ENCODE results near the gene RNF5.

Gene RNF5

GRCh38 chr6:32171234-32171633 lies 7.0 kb upstream of the RNF5 start:
- H3K27me3 ChIP-seq (ENCODE audit: insufficient read depth, low read length): no peaks in the 10 kb centered on the region
- no peak overlapping the region for H2BK120ac ChIP-seq (ENCODE audit: insufficient read depth, low read length, poor library complexity)
- no peak overlapping the region for H4K91ac ChIP-seq (ENCODE audit: low read depth, low read length)
- H3K9ac ChIP-seq (ENCODE audit: low read length): no peak overlapping the region
- peaks cover 4% of the 10 kb centered on the region for H3K79me1 ChIP-seq (ENCODE audit: low read length)
- H3K18ac ChIP-seq (ENCODE audit: low read length): no peak overlapping the region
- H3K79me2 ChIP-seq (ENCODE audit: control insufficient read depth, insufficient read depth, low read length, poor library complexity): peaks cover 7% of the 10 kb centered on the region
- DNase-seq: no peak
- no peak overlapping the region for H3K4ac ChIP-seq (ENCODE audit: low read depth, low read length)
- H3K9me3 ChIP-seq (ENCODE audit: insufficient read depth, low read depth, low read length): no peaks in the 10 kb centered on the region
- H3K23ac ChIP-seq (ENCODE audit: low read length): no peak overlapping the region
- no peak overlapping the region for H3K4me2 ChIP-seq (ENCODE audit: low read length)
- H4K8ac ChIP-seq (ENCODE audit: low read depth, low read length): no peak overlapping the region
- peaks cover 20 to 24% of the 10 kb centered on the region in 2 experiments for H3K4me1 ChIP-seq (ENCODE audit: control insufficient read depth in 1 of 2, insufficient read depth in 2 of 2, low read length in 2 of 2)
- H3K27ac ChIP-seq (ENCODE audit: low read depth, low read length): no peak overlapping the region
- no peak overlapping the region for H2BK5ac ChIP-seq (ENCODE audit: low read depth, low read length, poor library complexity)
- H3K4me3 ChIP-seq (ENCODE audit: low read depth, low read length): no peak overlapping the region
- peaks cover 51 to 53% of the 10 kb centered on the region in 2 experiments for H3K36me3 ChIP-seq (ENCODE audit: control insufficient read depth in 1 of 2, insufficient read depth in 2 of 2, low read length in 2 of 2)
- no peak overlapping the region for H3K14ac ChIP-seq (ENCODE audit: low read length)
- H2AK5ac ChIP-seq (ENCODE audit: low read length): no peak overlapping the region
- no peak overlapping the region for H4K12ac ChIP-seq (ENCODE audit: low read depth, low read length)
- no peak overlapping the region for H2BK12ac ChIP-seq (ENCODE audit: low read length)
- no peak overlapping the region for H2AFZ ChIP-seq (ENCODE audit: insufficient read depth, low read length, poor library complexity)
- WGBS (ENCODE audit: extremely low coverage, insufficient coverage, insufficient read length): no CpG with 5 or more reads among the region's 6 CpGs

DNA sequence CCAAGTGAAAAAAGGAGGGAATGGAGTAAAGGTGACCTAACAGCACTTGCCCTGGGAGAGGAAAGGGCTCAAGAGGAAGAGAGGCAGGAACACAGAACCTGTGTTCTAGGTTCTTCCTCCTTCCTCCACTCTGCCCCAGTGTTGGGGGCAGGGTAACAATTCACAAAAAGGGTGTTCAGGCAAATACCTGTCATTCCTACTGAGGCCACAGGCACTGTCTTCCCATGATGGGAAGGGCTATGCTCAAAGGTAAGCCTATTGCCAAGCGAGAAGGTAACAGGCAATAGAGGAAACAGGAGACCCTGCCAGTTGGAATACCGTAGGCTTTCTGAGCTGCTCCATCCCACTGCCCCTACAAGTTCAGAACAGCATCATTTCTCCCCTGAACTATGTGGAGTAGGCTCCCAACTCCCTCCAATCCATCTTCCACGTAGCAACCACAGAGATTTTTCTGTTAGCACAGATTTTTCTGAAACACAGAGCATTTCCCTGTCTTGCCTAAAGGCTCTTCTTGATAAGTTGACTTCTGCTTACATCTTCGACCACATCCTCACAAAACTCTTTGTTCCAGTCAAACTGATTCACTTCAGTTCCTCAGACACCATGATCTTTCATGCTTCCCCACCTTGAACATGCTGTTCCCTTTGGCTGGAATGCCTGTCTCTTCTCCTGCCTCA lies 5.0 kb upstream of the RNF5 start:
- H3K4me1 ChIP-seq (ENCODE audit: control insufficient read depth in 1 of 2, insufficient read depth in 2 of 2, low read length in 2 of 2): peaks cover 13 to 27% of the 10 kb centered on the region in 2 experiments
- H4K91ac ChIP-seq (ENCODE audit: low read depth, low read length): no peak overlapping the region
- H3K27me3 ChIP-seq (ENCODE audit: insufficient read depth, low read length): no peaks in the 10 kb centered on the region
- peak overlapping the region; percentile 38 for H2BK5ac ChIP-seq (ENCODE audit: low read depth, low read length, poor library complexity)
- peaks cover 31 to 34% of the 10 kb centered on the region in 2 experiments for H3K36me3 ChIP-seq (ENCODE audit: control insufficient read depth in 1 of 2, insufficient read depth in 2 of 2, low read length in 2 of 2)
- H2BK120ac ChIP-seq (ENCODE audit: insufficient read depth, low read length, poor library complexity): no peak overlapping the region
- H3K18ac ChIP-seq (ENCODE audit: low read length): no peak overlapping the region
- no peak overlapping the region for H2AFZ ChIP-seq (ENCODE audit: insufficient read depth, low read length, poor library complexity)
- H3K4me2 ChIP-seq (ENCODE audit: low read length): peak overlapping the region; percentile 1
- no peak overlapping the region for H4K12ac ChIP-seq (ENCODE audit: low read depth, low read length)
- no peak overlapping the region for H3K14ac ChIP-seq (ENCODE audit: low read length)
- peak overlapping the region; percentile 45 for H3K9ac ChIP-seq (ENCODE audit: low read length)
- H3K9me3 ChIP-seq (ENCODE audit: insufficient read depth, low read depth, low read length): no peaks in the 10 kb centered on the region
- peaks cover 7% of the 10 kb centered on the region for H3K79me2 ChIP-seq (ENCODE audit: control insufficient read depth, insufficient read depth, low read length, poor library complexity)
- H4K8ac ChIP-seq (ENCODE audit: low read depth, low read length): no peak overlapping the region
- H3K4ac ChIP-seq (ENCODE audit: low read depth, low read length): peak overlapping the region; percentile 13
- no peak overlapping the region for H2AK5ac ChIP-seq (ENCODE audit: low read length)
- no CpG with 5 or more reads among the region's 4 CpGs for WGBS (ENCODE audit: extremely low coverage, insufficient coverage, insufficient read length)
- peak overlapping the region; percentile 45 for H3K27ac ChIP-seq (ENCODE audit: low read depth, low read length)
- no peak overlapping the region for H3K23ac ChIP-seq (ENCODE audit: low read length)
- no peak for DNase-seq
- peaks cover 14% of the 10 kb centered on the region for H3K79me1 ChIP-seq (ENCODE audit: low read length)
- H2BK12ac ChIP-seq (ENCODE audit: low read length): no peak overlapping the region
- H3K4me3 ChIP-seq (ENCODE audit: low read depth, low read length): no peak overlapping the region

GRCh38 chr6:32174416-32174815 lies 3.8 kb upstream of the RNF5 start:
- WGBS (ENCODE audit: extremely low coverage, insufficient coverage, insufficient read length): no CpG with 5 or more reads among the region's 1 CpG
- no peak overlapping the region for H3K27ac ChIP-seq (ENCODE audit: low read depth, low read length)
- H2AFZ ChIP-seq (ENCODE audit: insufficient read depth, low read length, poor library complexity): no peak overlapping the region

DNA sequence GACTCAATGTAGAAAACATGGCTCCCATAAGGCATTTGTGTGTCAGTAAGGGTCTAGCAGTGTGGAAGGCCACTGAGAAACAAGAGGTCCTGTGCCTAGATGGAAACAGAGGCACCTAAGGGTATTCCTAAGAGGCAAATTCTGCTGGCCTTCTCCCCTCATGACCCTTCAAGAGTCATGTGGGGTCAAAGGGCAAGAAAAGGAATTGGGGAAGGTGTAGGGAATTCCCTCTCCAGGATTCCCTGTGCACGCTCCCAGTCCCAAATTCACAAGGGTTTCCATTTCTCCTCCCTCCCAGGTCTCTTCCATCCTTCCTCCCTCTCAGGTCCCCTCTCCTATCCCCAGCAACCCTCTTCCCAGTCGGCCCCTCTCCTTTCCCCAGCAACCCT lies 2.9 kb upstream of the RNF5 start:
- H3K36me3 ChIP-seq (ENCODE audit: control insufficient read depth in 1 of 2, insufficient read depth in 2 of 2, low read length in 2 of 2): peaks cover 13 to 19% of the 10 kb centered on the region in 2 experiments
- peak overlapping the region; percentile 97 for H2AFZ ChIP-seq (ENCODE audit: insufficient read depth, low read length, poor library complexity)
- H3K23ac ChIP-seq (ENCODE audit: low read length): no peak overlapping the region
- peak overlapping the region; percentile 77 for H3K4me2 ChIP-seq (ENCODE audit: low read length)
- H3K14ac ChIP-seq (ENCODE audit: low read length): peak overlapping the region; percentile 96
- no peak overlapping the region for H2BK12ac ChIP-seq (ENCODE audit: low read length)
- H3K18ac ChIP-seq (ENCODE audit: low read length): peak overlapping the region; percentile 96
- H2BK120ac ChIP-seq (ENCODE audit: insufficient read depth, low read length, poor library complexity): peak overlapping the region; percentile 87
- H3K4me1 ChIP-seq (ENCODE audit: control insufficient read depth in 1 of 2, insufficient read depth in 2 of 2, low read length in 2 of 2): peaks cover 13 to 32% of the 10 kb centered on the region in 2 experiments
- H3K9ac ChIP-seq (ENCODE audit: low read length): peak overlapping the region; percentile 95
- H4K8ac ChIP-seq (ENCODE audit: low read depth, low read length): peak overlapping the region; percentile 93
- no CpG with 5 or more reads among the region's 2 CpGs for WGBS (ENCODE audit: extremely low coverage, insufficient coverage, insufficient read length)
- peak overlapping the region; percentile 92 for H3K4ac ChIP-seq (ENCODE audit: low read depth, low read length)
- no peaks in the 10 kb centered on the region for H3K27me3 ChIP-seq (ENCODE audit: insufficient read depth, low read length)
- H4K12ac ChIP-seq (ENCODE audit: low read depth, low read length): peak overlapping the region; percentile 97
- H3K4me3 ChIP-seq (ENCODE audit: low read depth, low read length): peak overlapping the region; percentile 88
- no peaks in the 10 kb centered on the region for H3K9me3 ChIP-seq (ENCODE audit: insufficient read depth, low read depth, low read length)
- H3K27ac ChIP-seq (ENCODE audit: low read depth, low read length): no peak overlapping the region
- H4K91ac ChIP-seq (ENCODE audit: low read depth, low read length): peak overlapping the region; percentile 94
- peak overlapping the region; percentile 97 for H2AK5ac ChIP-seq (ENCODE audit: low read length)
- peaks cover 14% of the 10 kb centered on the region for H3K79me1 ChIP-seq (ENCODE audit: low read length)
- H3K79me2 ChIP-seq (ENCODE audit: control insufficient read depth, insufficient read depth, low read length, poor library complexity): peaks cover 10% of the 10 kb centered on the region
- DNase-seq: no peak
- peak overlapping the region; percentile 55 for H2BK5ac ChIP-seq (ENCODE audit: low read depth, low read length, poor library complexity)

More at GRCh38 chr6:32174416-32174815, 3.8 kb upstream of the RNF5 start:
- Histone ChIP-seq H2AK5ac (ENCODE audit: low read length) (no peak overlapping the region), H4K8ac (ENCODE audit: low read depth, low read length) (no peak overlapping the region), H2BK5ac (ENCODE audit: low read depth, low read length, poor library complexity) (no peak overlapping the region), H2BK12ac (ENCODE audit: low read length) (no peak overlapping the region), H3K23ac (ENCODE audit: low read length) (no peak overlapping the region), H3K4me3 (ENCODE audit: low read depth, low read length) (no peak overlapping the region), H3K14ac (ENCODE audit: low read length) (no peak overlapping the region), H3K4me1 (ENCODE audit: control insufficient read depth in 1 of 2, insufficient read depth in 2 of 2, low read length in 2 of 2) (peaks cover 13 to 32% of the 10 kb centered on the region in 2 experiments), H3K36me3 (ENCODE audit: control insufficient read depth in 1 of 2, insufficient read depth in 2 of 2, low read length in 2 of 2) (peaks cover 19 to 22% of the 10 kb centered on the region in 2 experiments), H3K79me1 (ENCODE audit: low read length) (peaks cover 14% of the 10 kb centered on the region), H2BK120ac (ENCODE audit: insufficient read depth, low read length, poor library complexity) (no peak overlapping the region), H4K12ac (ENCODE audit: low read depth, low read length) (no peak overlapping the region), H3K27me3 (ENCODE audit: insufficient read depth, low read length) (no peaks in the 10 kb centered on the region), H3K9me3 (ENCODE audit: insufficient read depth, low read depth, low read length) (no peaks in the 10 kb centered on the region), H3K9ac (ENCODE audit: low read length) (no peak overlapping the region), H3K4ac (ENCODE audit: low read depth, low read length) (no peak overlapping the region), H3K79me2 (ENCODE audit: control insufficient read depth, insufficient read depth, low read length, poor library complexity) (peaks cover 10% of the 10 kb centered on the region), H3K18ac (ENCODE audit: low read length) (no peak overlapping the region), H3K4me2 (ENCODE audit: low read length) (no peak overlapping the region), H4K91ac (ENCODE audit: low read depth, low read length) (no peak overlapping the region)
- no peak for DNase-seq

Data from trophoblast cell (in vitro differentiated cells and primary cell).